Pancreas (tissue), 10 donors: ENCODE measurements around the gene SETD2. TPM values are rescaled to one million over a fixed set of nuclear protein-coding genes. Genes with fewer than 3 reads are reported as not detected.

Source experiments
- ATAC-seq, 4 donors: fragments of 200-7000 bp; cut with Tn5 transposase; one replicate each; pipeline versions ENCODE4 v1.8.0 to v1.9.1; 2020; ENCODE audit warnings: mild to moderate bottlenecking in 4 of 4, moderate library complexity in 4 of 4
- DNase-seq, 6 donors: peaks; one replicate each; pipeline ENCODE4 v3.0.0-alpha.2; 2020
- FAIRE-seq: peaks from 2 replicates; lab custom pipeline; 2012; peaks lifted over from hg19 to GRCh38; lab: Jason Lieb, UNC
- H3K27ac ChIP-seq, 4 donors: fragments of 200-600 bp; sonication (generic); 1 replicate in 3 of 4; 2 replicates in 1 of 4; pipeline versions ENCODE4 v1.5.0 to v1.8.0; 2020
- H3K27me3 ChIP-seq, 4 donors: fragments of 200-600 bp; one replicate each; pipeline ENCODE4 v1.8.0; 2021
- H3K36me3 ChIP-seq, 3 donors: fragments of 200-600 bp; sonication (generic) in 1 of 3; one replicate each; pipeline versions ENCODE4 v1.5.0 to v1.8.0; 2020 to 2021
- H3K4me1 ChIP-seq, 3 donors: fragments of 200-600 bp; one replicate each; pipeline ENCODE4 v1.8.0; 2021
- H3K4me3 ChIP-seq, 4 donors: fragments of 200-600 bp; sonication (generic) in 2 of 4; one replicate each; pipeline versions ENCODE4 v1.5.0 to v1.8.0; 2020 to 2021
- H3K9me3 ChIP-seq, 4 donors: fragments of 200-600 bp; one replicate each; pipeline ENCODE4 v1.8.0; 2021
- CTCF ChIP-seq, 4 donors: fragments of 200-600 bp; sonication (generic) in 3 of 4; IDR thresholded peaks; one replicate each; pipeline versions ENCODE4 v1.5.0 to v1.8.0; 2021; ENCODE audit warnings: antibody characterized with exemption in 4 of 4
- WGBS, 2 donors: extraction: QIAGEN DNeasy Blood & Tissue Kit; methylation state at CpG; one replicate each; pipeline ENCODE4 v1.1.7; 2013; 5-methylcytosine and 5-hydroxymethylcytosine counted together
- intact Hi-C, 3 donors: fragments of 100-400 bp; cut with DNase I; formaldehyde crosslinking; loops; one replicate each; pipeline versions ENCODE4 v1.11.1 to v1.14.2; 2022
- polyA plus RNA-seq, 2 donors: library from polyadenylated mRNA; stranded (reverse); fragments of 200-250 nt; gene quantifications; one replicate each; pipeline ENCODE4 v1.2.3, GENCODE V29; 2013
- total RNA-seq, 6 donors: library from RNA; stranded (reverse); fragmentation: NEBNext Ultra II Directional in 4 of 6; extraction: Animal tissue kit (Norgen Biotek cat#: 25700) in 4 of 6; gene quantifications; one replicate each; pipeline versions ENCODE4 v1.2.1 to v1.2.4, GENCODE V29; 2021 to 2023
- donor health status: healthy with polysubstance abuse.
- donor health status: DM: no; HTN: no; CAD: no; lungs with moderate emphysema.
- donor health status: DM: no; HTN: no; CAD: no.
- donor health status: control.
- donor health status: control.
- donor health status: Bipolar disorder and iron deficiency.
- donor health status: DM: yes; HTN: yes; CAD: no.
- donor health status: DM: no; HTN: no; CAD: no.
- donor health status: DM: no; HTN: no; CAD: no.
- donor health status: DM: yes; HTN: yes; CAD: no.

SETD2 gene
- total and polyA plus RNA-seq, 8 donors = 9.6 to 35.3 (median 21.6) TPM

GRCh38 chr3:47134311-47134710 is 29.6 kb downstream of the SETD2 start:
- H3K36me3 ChIP-seq = no peaks in the 10 kb centered on the region
- DNase-seq = no peak
- H3K27ac ChIP-seq = no peak overlapping the region
- intact Hi-C loops = no loop called here
- ATAC-seq = peak in 1 of 4 donors; percentile 12
- no peaks in the 10 kb centered on the region for H3K9me3 ChIP-seq
- no peak overlapping the region for H3K4me3 ChIP-seq
- peaks cover 0 to 11% (median 3%) of the 10 kb centered on the region in 3 donors for H3K4me1 ChIP-seq
- H3K27me3 ChIP-seq = no peaks in the 10 kb centered on the region
- FAIRE-seq = no peak
- WGBS, 2 donors = 73 to 75% methylated on average over 3 of the region's 3 CpGs
- TF ChIP-seq CTCF (IDR thresholded peaks at IDR 0.05) = no peak

- Histone ChIP-seq H3K36me3 (no peaks in the 10 kb centered on the region), H3K4me1 (peaks cover 0 to 11% (median 8%) of the 10 kb centered on the region in 3 donors), H3K9me3 (no peaks in the 10 kb centered on the region), H3K4me3 (no peak overlapping the region), H3K27ac (no peak overlapping the region), H3K27me3 (no peaks in the 10 kb centered on the region)
- 69 to 82% methylated on average over 3 of the region's 3 CpGs for WGBS, 2 donors
- DNase-seq = no peak
- ATAC-seq = no peak
- TF ChIP-seq CTCF (IDR thresholded peaks at IDR 0.05) = no peak
- FAIRE-seq = no peak
- intact Hi-C loops = no loop called here
Measured at GRCh38 chr3:47133641-47134040, 30.3 kb downstream of the SETD2 start.

- ATAC-seq = no peak
- Histone ChIP-seq H3K27ac (no peak overlapping the region), H3K4me1 (peaks cover 0 to 8% (median 3%) of the 10 kb centered on the region in 3 donors), H3K4me3 (no peak overlapping the region), H3K27me3 (no peaks in the 10 kb centered on the region), H3K36me3 (no peaks in the 10 kb centered on the region), H3K9me3 (no peaks in the 10 kb centered on the region)
- DNase-seq = no peak
- intact Hi-C loops = no loop called here
- no peak for FAIRE-seq
- TF ChIP-seq CTCF (IDR thresholded peaks at IDR 0.05) = no peak
- WGBS, 2 donors = 64 to 65% methylated on average over 2 of the region's 2 CpGs
Measured at GRCh38 chr3:47130557-47130956, 33.4 kb downstream of the SETD2 start.

GRCh38 chr3:47128137-47128536 is 35.8 kb downstream of the SETD2 start:
- no peak for DNase-seq
- FAIRE-seq = no peak
- intact Hi-C loops = no loop called here
- Histone ChIP-seq H3K4me1 (peaks cover 0 to 8% (median 0%) of the 10 kb centered on the region in 3 donors), H3K27me3 (no peaks in the 10 kb centered on the region), H3K36me3 (peaks cover 0 to 5% (median 1%) of the 10 kb centered on the region in 3 donors), H3K4me3 (no peak overlapping the region), H3K9me3 (no peaks in the 10 kb centered on the region), H3K27ac (no peak overlapping the region)
- WGBS, 2 donors = 71 to 74% methylated on average over 4 of the region's 4 CpGs
- ATAC-seq = no peak
- TF ChIP-seq CTCF (IDR thresholded peaks at IDR 0.05) = no peak

GRCh38 chr3:47123857-47124256 is 40.1 kb downstream of the SETD2 start:
- Histone ChIP-seq H3K27me3 (no peaks in the 10 kb centered on the region), H3K9me3 (no peaks in the 10 kb centered on the region), H3K27ac (no peak overlapping the region), H3K4me3 (no peak overlapping the region), H3K36me3 (peaks cover 0 to 17% (median 12%) of the 10 kb centered on the region in 3 donors), H3K4me1 (peaks cover 0 to 1% (median 0%) of the 10 kb centered on the region in 3 donors)
- ATAC-seq = no peak
- intact Hi-C loops = no loop called here
- no peak for DNase-seq
- no peak for TF ChIP-seq CTCF (IDR thresholded peaks at IDR 0.05)
- 98 to 100% methylated on average over 3 of the region's 3 CpGs for WGBS, 2 donors
- no peak for FAIRE-seq
